HG03097 (cell line): Measurements from ENCODE around the gene FAU.
"Not testable (repeated sequence)": the region's sequence is repeated elsewhere in the genome, so short reads cannot be mapped to it uniquely, and the experiment has no call there.

ENCODE experiments used
- ATAC-seq: cut with Tn5 transposase; IDR thresholded peaks from one replicate; pipeline ENCODE4 v1.9.1; 2021; ENCODE audit not compliant: unreplicated experiment, low FRiP score

Gene FAU

GRCh38 chr11:65124480-65125196 lies 2.7 kb upstream of the FAU start:
- no peak for ATAC-seq

- ATAC-seq: no peak
Observed at GRCh38 chr11:65121447-65121864, 478 bp downstream of the FAU start.

- no peak for ATAC-seq
Observed at GRCh38 chr11:65120831-65121230, 1.1 kb downstream of the FAU start.

- no peak for ATAC-seq
Observed at GRCh38 chr11:65119670-65119995, 2.3 kb downstream of the FAU start.

- ATAC-seq: not testable (repeated sequence)
Observed at GRCh38 chr11:65118891-65119669, 2.9 kb downstream of the FAU start.

- no peak for ATAC-seq
Observed at GRCh38 chr11:65118097-65118837, 3.7 kb downstream of the FAU start.

- peak; percentile 56 for ATAC-seq
Observed at GRCh38 chr11:65117206-65118096, 4.5 kb downstream of the FAU start, which contains the start of gene ZNHIT2. TSS of gene ZNHIT2 (minus strand) at chr11:65117701. CDS start at chr11:65117653, 48 bp downstream.

GRCh38 chr11:65116370-65117205 lies 5.3 kb downstream of the FAU start:
- peak; percentile 2 for ATAC-seq

GRCh38 chr11:65115361-65116082 lies 6.4 kb downstream of the FAU start:
- no peak for ATAC-seq

GRCh38 chr11:65114538-65115171 lies 7.3 kb downstream of the FAU start:
- no peak for ATAC-seq

- ATAC-seq: no peak
Observed at GRCh38 chr11:65113839-65114238, 8.1 kb downstream of the FAU start.

- ATAC-seq: no peak
Observed at GRCh38 chr11:65113361-65113756, 8.6 kb downstream of the FAU start.

- ATAC-seq: no peak
Observed at GRCh38 chr11:65112546-65113360, 9.2 kb downstream of the FAU start.

GRCh38 chr11:65111744-65112545 lies 10.0 kb downstream of the FAU start, which contains the start of gene TM7SF2:
TSS of gene TM7SF2 (plus strand) at chr11:65111872. CDS start at chr11:65112016, 144 bp downstream.
- peak; percentile 44 for ATAC-seq

- no peak for ATAC-seq
Observed at GRCh38 chr11:65111159-65111743, 10.7 kb downstream of the FAU start.

GRCh38 chr11:65110354-65110861 lies 11.5 kb downstream of the FAU start:
- ATAC-seq: no peak
